ENCODE measurements around the gene ADGRL3.
"Not testable (repeated sequence)": the region's sequence is repeated elsewhere in the genome, so short reads cannot be mapped to it uniquely, and the experiment has no call there.

ADGRL3 gene

GRCh38 chr4:61293707-61294400 is 93.7 kb downstream of the ADGRL3 start:
- peak; percentile 23 for DNase-seq

GRCh38 chr4:61294936-61295335 is 94.8 kb downstream of the ADGRL3 start:
- no peak for DNase-seq

- no peak for DNase-seq
Observed at GRCh38 chr4:61296144-61296543, 96.0 kb downstream of the ADGRL3 start.

- DNase-seq, result no peak
Observed at GRCh38 chr4:61298178-61298740, 98.1 kb downstream of the ADGRL3 start.

- DNase-seq, result no peak
Observed at GRCh38 chr4:61299316-61299715, 99.2 kb downstream of the ADGRL3 start.

- no peak for DNase-seq
Observed at GRCh38 chr4:61300266-61300844, 100.2 kb downstream of the ADGRL3 start.

- DNase-seq, result peak; percentile 21
Observed at GRCh38 chr4:61301271-61301670, 101.1 kb downstream of the ADGRL3 start.

GRCh38 chr4:61308033-61308432 is 107.9 kb downstream of the ADGRL3 start:
- DNase-seq, result no peak

- no peak for DNase-seq
Observed at GRCh38 chr4:61309616-61310015, 109.5 kb downstream of the ADGRL3 start.

- DNase-seq, result no peak
Observed at GRCh38 chr4:61312526-61312925, 112.4 kb downstream of the ADGRL3 start.

- DNase-seq, result no peak
Observed at GRCh38 chr4:61318431-61318830, 118.3 kb downstream of the ADGRL3 start.

- DNase-seq, result no peak
Observed at GRCh38 chr4:61319156-61319555, 119.0 kb downstream of the ADGRL3 start.

GRCh38 chr4:61320154-61320553 is 120.0 kb downstream of the ADGRL3 start:
- no peak for DNase-seq

- no peak for DNase-seq
Observed at GRCh38 chr4:61320631-61321030, 120.5 kb downstream of the ADGRL3 start.

- DNase-seq, result no peak
Observed at GRCh38 chr4:61332693-61333092, 132.6 kb downstream of the ADGRL3 start.

- no peak for DNase-seq
Observed at GRCh38 chr4:61333490-61333889, 133.4 kb downstream of the ADGRL3 start.

GRCh38 chr4:61335241-61335763 is 135.2 kb downstream of the ADGRL3 start:
- no peak for DNase-seq

- peak; percentile 78 for DNase-seq
Observed at GRCh38 chr4:61336488-61336887, 136.4 kb downstream of the ADGRL3 start.

- DNase-seq, result peak; percentile 89
Observed at GRCh38 chr4:61336916-61337315, 136.8 kb downstream of the ADGRL3 start.

GRCh38 chr4:61342061-61342460 is 141.9 kb downstream of the ADGRL3 start:
- DNase-seq, result no peak

GRCh38 chr4:61350932-61351331 is 150.8 kb downstream of the ADGRL3 start:
- no peak for DNase-seq

GRCh38 chr4:61356696-61357095 is 156.6 kb downstream of the ADGRL3 start:
- DNase-seq, result no peak

- DNase-seq, result peak; percentile 10
Observed at GRCh38 chr4:61359301-61359700, 159.2 kb downstream of the ADGRL3 start.

- DNase-seq, result not testable (repeated sequence)
Observed at GRCh38 chr4:61372817-61373216, 172.7 kb downstream of the ADGRL3 start.

All from NCI-H146 (cell line).